Measurements from ENCODE around the gene BLTP3B. TPM values are rescaled to one million over a fixed set of nuclear protein-coding genes. Genes with fewer than 3 reads are reported as not detected.

Gene BLTP3B
- total RNA-seq, 3 donors from 2014 or later, result 29.2 to 42.4 (median 40.8) TPM

DNA sequence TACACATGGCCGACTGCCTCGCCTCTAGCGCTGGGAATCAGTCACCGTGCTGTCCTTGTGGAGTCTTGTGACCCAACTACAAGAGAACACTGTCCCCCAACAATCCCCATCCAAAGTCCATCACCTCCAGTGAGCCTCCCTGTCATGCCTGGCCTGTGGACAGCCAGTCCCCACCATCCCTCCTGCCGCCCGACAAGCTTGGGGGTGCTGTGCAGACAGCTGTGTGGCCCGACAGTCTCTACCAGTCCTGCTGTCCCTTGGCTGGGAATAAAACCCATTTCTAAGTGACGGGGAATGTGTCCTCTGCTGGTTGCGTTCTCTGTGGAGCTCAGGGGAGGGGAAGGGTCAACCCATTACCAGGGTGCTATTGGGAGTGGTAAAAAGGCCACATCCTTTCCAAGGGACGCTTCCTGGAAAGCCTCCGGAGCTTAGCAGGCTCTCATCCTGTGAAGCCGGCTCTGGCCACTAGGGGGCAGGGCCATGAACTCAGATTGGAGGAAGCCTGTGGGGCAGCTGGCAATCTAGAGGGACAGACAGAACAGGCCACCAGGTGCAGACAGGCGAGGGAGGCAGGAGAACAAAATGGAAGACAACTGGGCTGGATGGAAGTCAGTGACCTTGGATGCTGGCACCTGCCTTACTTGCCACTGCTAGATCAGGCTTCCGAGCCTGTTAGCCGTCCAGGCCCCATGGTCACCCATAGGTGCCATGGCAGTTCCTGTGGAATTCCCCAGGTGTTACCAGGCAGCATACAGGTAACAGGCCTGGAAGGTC lies 12.0 kb upstream of the BLTP3B start:
- Histone ChIP-seq H3K27ac (no peak overlapping the region), H3K9me3 (no peaks in the 10 kb centered on the region), H3K36me3 (no peaks in the 10 kb centered on the region), H3K27me3 (no peaks in the 10 kb centered on the region), H3K4me3 (no peak overlapping the region), H3K4me1 (no peaks in the 10 kb centered on the region)
- no peak for DNase-seq (ENCODE audit: low spot score in 2 of 2)
- intact Hi-C loops (cut with DNase I; ENCODE audit: low total_unique reads), result no loop called here
- TF ChIP-seq, protein P1, sequence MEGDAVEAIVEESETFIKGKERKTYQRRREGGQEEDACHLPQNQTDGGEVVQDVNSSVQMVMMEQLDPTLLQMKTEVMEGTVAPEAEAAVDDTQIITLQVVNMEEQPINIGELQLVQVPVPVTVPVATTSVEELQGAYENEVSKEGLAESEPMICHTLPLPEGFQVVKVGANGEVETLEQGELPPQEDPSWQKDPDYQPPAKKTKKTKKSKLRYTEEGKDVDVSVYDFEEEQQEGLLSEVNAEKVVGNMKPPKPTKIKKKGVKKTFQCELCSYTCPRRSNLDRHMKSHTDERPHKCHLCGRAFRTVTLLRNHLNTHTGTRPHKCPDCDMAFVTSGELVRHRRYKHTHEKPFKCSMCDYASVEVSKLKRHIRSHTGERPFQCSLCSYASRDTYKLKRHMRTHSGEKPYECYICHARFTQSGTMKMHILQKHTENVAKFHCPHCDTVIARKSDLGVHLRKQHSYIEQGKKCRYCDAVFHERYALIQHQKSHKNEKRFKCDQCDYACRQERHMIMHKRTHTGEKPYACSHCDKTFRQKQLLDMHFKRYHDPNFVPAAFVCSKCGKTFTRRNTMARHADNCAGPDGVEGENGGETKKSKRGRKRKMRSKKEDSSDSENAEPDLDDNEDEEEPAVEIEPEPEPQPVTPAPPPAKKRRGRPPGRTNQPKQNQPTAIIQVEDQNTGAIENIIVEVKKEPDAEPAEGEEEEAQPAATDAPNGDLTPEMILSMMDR (IDR thresholded peaks at IDR 0.05), result peak; percentile 38 to 58 (median 45)
- no peak for TF ChIP-seq POLR2AphosphoS5 (IDR thresholded peaks at IDR 0.05)

DNA sequence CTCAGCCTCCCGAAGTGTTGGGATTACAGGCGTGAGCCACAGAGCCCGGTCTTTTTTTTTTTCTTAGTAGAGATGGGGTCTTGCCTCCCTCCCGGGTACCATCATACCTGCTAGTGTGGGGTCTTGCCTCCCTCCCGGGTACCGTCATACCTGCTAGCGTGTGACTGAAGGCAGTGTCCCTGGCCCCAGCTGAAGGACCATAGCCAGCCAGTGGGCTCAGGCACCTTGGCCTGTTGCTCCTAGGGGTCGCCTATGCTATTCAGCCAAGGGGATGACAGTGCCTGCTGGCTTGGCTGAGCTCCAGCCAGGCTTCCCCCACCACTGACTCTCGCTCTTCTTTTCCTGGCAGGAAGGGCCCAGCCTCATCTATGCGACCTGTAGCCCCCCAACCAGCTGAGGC lies 10.5 kb upstream of the BLTP3B start:
- Histone ChIP-seq H3K27me3 (no peaks in the 10 kb centered on the region), H3K27ac (no peak overlapping the region), H3K4me1 (no peaks in the 10 kb centered on the region), H3K9me3 (no peaks in the 10 kb centered on the region), H3K4me3 (no peak overlapping the region), H3K36me3 (no peaks in the 10 kb centered on the region)
- TF ChIP-seq POLR2A (IDR thresholded peaks at IDR 0.05), result no peak
- TF ChIP-seq, protein P1 (IDR thresholded peaks at IDR 0.05), result no peak
- no peak for TF ChIP-seq POLR2AphosphoS5 (IDR thresholded peaks at IDR 0.05)
- no peak for DNase-seq (ENCODE audit: low spot score in 2 of 2)
- intact Hi-C loops (cut with DNase I; ENCODE audit: low total_unique reads), result no loop called here

DNA sequence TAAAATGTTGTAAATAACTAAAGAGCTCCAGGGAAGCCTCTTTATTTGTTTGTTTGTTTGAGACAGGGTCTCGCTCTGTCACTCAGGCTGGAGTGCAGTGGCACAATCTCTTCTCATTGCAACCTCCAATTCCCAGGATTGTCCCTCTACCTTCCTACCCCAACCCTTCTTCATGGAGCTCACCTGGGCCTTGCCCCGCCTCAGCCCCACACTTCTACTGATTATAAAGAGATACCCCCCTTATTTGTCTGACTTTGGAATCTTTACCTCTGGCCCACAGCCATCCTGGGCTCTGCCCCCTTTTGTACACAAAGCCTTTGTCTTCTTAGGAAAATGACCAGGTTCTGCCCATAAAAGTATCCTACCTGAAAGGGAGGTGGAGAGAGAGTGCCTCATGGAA lies 9.1 kb upstream of the BLTP3B start:
- no peaks in the 10 kb centered on the region for H3K9me3 ChIP-seq
- H3K27ac ChIP-seq, result no peak overlapping the region
- H3K4me1 ChIP-seq, result no peaks in the 10 kb centered on the region
- intact Hi-C loops (cut with DNase I; ENCODE audit: low total_unique reads), result no loop called here
- H3K36me3 ChIP-seq, result no peaks in the 10 kb centered on the region
- no peak for TF ChIP-seq POLR2A (IDR thresholded peaks at IDR 0.05)
- TF ChIP-seq POLR2AphosphoS5 (IDR thresholded peaks at IDR 0.05), result no peak
- TF ChIP-seq, protein P1 (IDR thresholded peaks at IDR 0.05), result no peak
- DNase-seq (ENCODE audit: low spot score in 2 of 2), result no peak
- no peak overlapping the region for H3K4me3 ChIP-seq
- no peaks in the 10 kb centered on the region for H3K27me3 ChIP-seq

DNA sequence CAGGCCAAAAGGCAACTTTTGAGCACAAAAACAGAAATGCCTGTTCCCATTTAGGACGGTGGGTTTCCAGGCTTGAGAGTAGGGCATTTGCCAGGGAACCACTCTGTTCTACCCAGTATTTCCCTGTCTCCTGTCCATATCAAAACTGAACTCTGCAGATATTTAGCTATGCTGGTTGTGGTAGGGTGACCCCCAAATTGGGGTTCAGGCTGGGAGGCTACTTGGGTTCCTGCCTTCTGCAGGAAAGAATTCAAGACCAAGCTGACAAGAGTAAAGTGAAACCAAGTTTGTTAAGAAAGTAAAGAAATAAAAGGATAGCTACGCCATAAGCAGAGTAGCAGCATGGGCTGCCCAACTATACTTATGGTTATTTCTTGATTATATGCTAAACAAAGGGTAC lies 3.6 kb upstream of the BLTP3B start:
- Histone ChIP-seq H3K4me3 (no peak overlapping the region), H3K27me3 (no peaks in the 10 kb centered on the region), H3K27ac (no peak overlapping the region), H3K4me1 (no peaks in the 10 kb centered on the region), H3K36me3 (no peaks in the 10 kb centered on the region), H3K9me3 (no peaks in the 10 kb centered on the region)
- intact Hi-C loops (cut with DNase I; ENCODE audit: low total_unique reads), result no loop called here
- DNase-seq (ENCODE audit: low spot score in 2 of 2), result no peak
- TF ChIP-seq POLR2AphosphoS5 (IDR thresholded peaks at IDR 0.05), result no peak

DNA sequence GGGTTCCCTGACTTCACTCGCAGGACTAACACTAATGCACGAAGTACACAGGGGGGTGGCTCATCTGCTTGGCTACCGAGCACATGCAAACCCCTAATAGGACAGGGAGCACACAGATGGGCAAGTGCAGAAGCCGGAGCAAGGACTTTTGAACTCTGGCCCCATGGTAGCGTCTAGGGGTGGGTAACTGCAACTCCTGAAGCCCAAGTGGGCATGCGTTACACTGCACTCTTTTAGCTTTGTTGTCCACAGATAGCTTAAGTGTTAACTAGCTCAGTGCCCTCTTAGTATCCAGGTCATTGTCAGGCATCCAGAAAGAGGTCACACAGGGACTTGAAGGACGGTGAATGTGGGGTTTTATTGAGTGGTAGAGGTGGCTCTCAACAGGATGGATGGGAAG lies 3.0 kb upstream of the BLTP3B start:
- no peaks in the 10 kb centered on the region for H3K9me3 ChIP-seq
- DNase-seq (ENCODE audit: low spot score in 2 of 2), result no peak
- no peaks in the 10 kb centered on the region for H3K27me3 ChIP-seq
- no peaks in the 10 kb centered on the region for H3K36me3 ChIP-seq
- no peak overlapping the region for H3K4me3 ChIP-seq
- no peak overlapping the region for H3K27ac ChIP-seq
- H3K4me1 ChIP-seq, result no peaks in the 10 kb centered on the region
- intact Hi-C loops (cut with DNase I; ENCODE audit: low total_unique reads), result no loop called here
- TF ChIP-seq POLR2AphosphoS5 (IDR thresholded peaks at IDR 0.05) (no peak), POLR2A (IDR thresholded peaks at IDR 0.05) (no peak)
- TF ChIP-seq, protein P1 (IDR thresholded peaks at IDR 0.05), result no peak

Measured in breast epithelium (tissue), 4 donors.